ENCODE results near the gene SNRPA.

The SNRPA gene

GRCh38 chr19:40717880-40718773, 32.9 kb upstream of the SNRPA start:
- TF ChIP-seq CTCF (IDR thresholded peaks at IDR 0.05; ENCODE audit: low read depth, low read length): no peak
- Histone ChIP-seq H3K36me3 (peaks cover 6% of the 10 kb centered on the region), H3K9me3 (ENCODE audit: severe bottlenecking) (no peaks in the 10 kb centered on the region), H3K27ac (peak overlapping the region; percentile 85), H3K27me3 (ENCODE audit: insufficient read depth, low read depth, severe bottlenecking) (no peaks in the 10 kb centered on the region), H3K4me3 (ENCODE audit: low read depth, low read length) (peak overlapping the region; percentile 88)
- peak; percentile 21 for DNase-seq

GRCh38 chr19:40718774-40719391, 32.1 kb upstream of the SNRPA start:
- DNase-seq: peak; percentile 58
- peak overlapping the region; percentile 85 for H3K27ac ChIP-seq

GRCh38 chr19:40719414-40719894, 31.5 kb upstream of the SNRPA start:
- peak overlapping the region; percentile 85 for H3K27ac ChIP-seq
- no peaks in the 10 kb centered on the region for H3K27me3 ChIP-seq (ENCODE audit: insufficient read depth, low read depth, severe bottlenecking)
- DNase-seq: no peak
- TF ChIP-seq CTCF (IDR thresholded peaks at IDR 0.05; ENCODE audit: low read depth, low read length): no peak
- H3K9me3 ChIP-seq (ENCODE audit: severe bottlenecking): peaks cover 6% of the 10 kb centered on the region
- H3K36me3 ChIP-seq: peaks cover 17% of the 10 kb centered on the region
- H3K4me3 ChIP-seq (ENCODE audit: low read depth, low read length): peak overlapping the region; percentile 88

More at GRCh38 chr19:40718774-40719391, 32.1 kb upstream of the SNRPA start:
- Histone ChIP-seq H3K36me3 (peaks cover 13% of the 10 kb centered on the region), H3K4me3 (ENCODE audit: low read depth, low read length) (peak overlapping the region; percentile 88), H3K27me3 (ENCODE audit: insufficient read depth, low read depth, severe bottlenecking) (no peaks in the 10 kb centered on the region), H3K9me3 (ENCODE audit: severe bottlenecking) (peaks cover 5% of the 10 kb centered on the region)
- no peak for TF ChIP-seq CTCF (IDR thresholded peaks at IDR 0.05; ENCODE audit: low read depth, low read length)

- Histone ChIP-seq H3K36me3 (peaks cover 18% of the 10 kb centered on the region), H3K9me3 (ENCODE audit: severe bottlenecking) (peaks cover 6% of the 10 kb centered on the region), H3K27ac (no peak overlapping the region), H3K27me3 (ENCODE audit: insufficient read depth, low read depth, severe bottlenecking) (no peaks in the 10 kb centered on the region), H3K4me3 (ENCODE audit: low read depth, low read length) (no peak overlapping the region)
- TF ChIP-seq CTCF (IDR thresholded peaks at IDR 0.05; ENCODE audit: low read depth, low read length): no peak
- DNase-seq: no peak
These were observed 29.9 kb upstream of the SNRPA start for GRCh38 chr19:40721140-40721486.

GRCh38 chr19:40721936-40722661, 28.9 kb upstream of the SNRPA start:
- Histone ChIP-seq H3K9me3 (ENCODE audit: severe bottlenecking) (peaks cover 6% of the 10 kb centered on the region), H3K4me3 (ENCODE audit: low read depth, low read length) (no peak overlapping the region), H3K36me3 (peaks cover 18% of the 10 kb centered on the region), H3K27me3 (ENCODE audit: insufficient read depth, low read depth, severe bottlenecking) (no peaks in the 10 kb centered on the region), H3K27ac (peak overlapping the region; percentile 0; the same call in 1 of the 2 replicates)
- DNase-seq: no peak
- no peak for TF ChIP-seq CTCF (IDR thresholded peaks at IDR 0.05; ENCODE audit: low read depth, low read length)
